Measurements from ENCODE around the gene AKR7A2.
"Not testable (repeated sequence)": the region's sequence is repeated elsewhere in the genome, so short reads cannot be mapped to it uniquely, and the experiment has no call there.

Gene AKR7A2

DNA sequence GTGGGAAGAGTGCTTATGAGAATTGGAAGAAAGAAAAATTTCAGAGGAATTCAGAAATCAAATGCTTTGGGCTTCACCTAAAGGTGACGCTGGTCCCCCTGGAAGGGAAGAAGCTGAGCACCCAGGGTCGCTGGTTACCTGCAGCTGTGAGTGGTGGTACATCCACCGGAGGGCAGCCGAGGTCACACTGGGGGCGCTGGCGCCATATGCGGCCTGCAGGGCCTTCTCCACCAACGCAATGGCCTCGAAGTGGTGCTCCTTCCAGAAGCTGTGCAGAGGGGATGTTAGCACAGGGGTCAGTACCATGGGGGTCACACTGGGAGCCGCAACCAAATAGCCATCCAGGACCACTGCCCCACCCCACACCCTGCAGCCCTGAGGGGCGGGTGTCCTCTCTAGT lies 6.1 kb downstream of the AKR7A2 start:
- no peak for DNase-seq (ENCODE audit: low spot score)
- CTCF ChIA-PET = no interaction called here
- TF ChIP-seq CTCF (conservative IDR thresholded peaks at IDR 0.05; ENCODE audit: low read depth) = no peak
- POLR2A ChIA-PET (ENCODE audit: low non-redundant PET) = no interaction called here
- no peak overlapping the region for H3K27ac ChIP-seq

GRCh38 chr1:19304081-19304480 lies 7.9 kb downstream of the AKR7A2 start:
- H3K27ac ChIP-seq; DNase-seq (ENCODE audit: low spot score): not testable (repeated sequence)
- ChIA-PET POLR2A (ENCODE audit: low non-redundant PET) (interaction anchor here (0.6 kb wide), 1 partner anchor 1123 kb away, joined by 3 read pairs; no protein-coding TSS in a partner anchor), CTCF (interaction anchor here (0.6 kb wide), 1 partner anchor 195 kb away, joined by 3 read pairs; no protein-coding TSS in a partner anchor)

DNA sequence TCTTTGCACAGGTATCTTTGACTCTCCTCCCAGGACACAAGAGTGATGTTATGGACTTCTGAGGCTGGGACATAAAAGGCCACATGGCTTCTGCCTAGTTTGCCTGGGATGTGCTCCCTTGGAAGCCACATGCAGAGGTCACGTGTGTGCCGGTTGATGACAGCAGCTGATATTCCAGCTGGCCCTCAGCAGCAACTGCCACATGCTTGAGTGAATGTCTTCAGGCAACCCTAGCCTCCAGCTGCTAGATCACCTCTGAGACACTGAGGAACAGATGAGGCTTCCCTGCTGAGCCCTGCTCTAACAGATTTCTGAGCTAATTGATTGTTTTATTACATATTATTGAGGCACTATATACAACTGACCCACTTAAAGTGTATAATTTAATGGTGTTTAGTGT lies 11.7 kb downstream of the AKR7A2 start:
- DNase-seq (ENCODE audit: low spot score) = no peak
- POLR2A ChIA-PET (ENCODE audit: low non-redundant PET) = no interaction called here
- no peak overlapping the region for H3K27ac ChIP-seq
- no peak for TF ChIP-seq CTCF (conservative IDR thresholded peaks at IDR 0.05; ENCODE audit: low read depth)
- CTCF ChIA-PET = no interaction called here

GRCh38 chr1:19294638-19295037 lies 17.3 kb downstream of the AKR7A2 start:
- DNase-seq (ENCODE audit: low spot score) = no peak
- no peak for TF ChIP-seq CTCF (conservative IDR thresholded peaks at IDR 0.05; ENCODE audit: low read depth)
- no peak overlapping the region for H3K27ac ChIP-seq
- ChIA-PET POLR2A (ENCODE audit: low non-redundant PET) (no interaction called here), CTCF (interaction anchor here (1.2 kb wide), 1 partner anchor 10 kb away, joined by 4 read pairs; no protein-coding TSS in a partner anchor)

GRCh38 chr1:19289244-19289643 lies 22.7 kb downstream of the AKR7A2 start:
- TF ChIP-seq CTCF (conservative IDR thresholded peaks at IDR 0.05; ENCODE audit: low read depth) = no peak
- CTCF ChIA-PET = interaction anchor here (0.6 kb wide), 1 partner anchor 362 kb away, joined by 3 read pairs; no protein-coding TSS in a partner anchor
- POLR2A ChIA-PET (ENCODE audit: low non-redundant PET) = interaction anchor here (0.7 kb wide), 1 partner anchor 23 kb away, joined by 3 read pairs; the partner anchor contains the start of genes AKR7A2 and SLC66A1
- H3K27ac ChIP-seq = no peak overlapping the region
- DNase-seq (ENCODE audit: low spot score) = no peak

GRCh38 chr1:19288324-19289241 lies 23.4 kb downstream of the AKR7A2 start, which contains the start of gene AKR7A3:
Gene AKR7A3 (minus strand): TSS chr1:19288770. CDS start chr1:19288709, 61 bp downstream.
- POLR2A ChIA-PET (ENCODE audit: low non-redundant PET); H3K27ac ChIP-seq: not testable (repeated sequence)
- CTCF ChIA-PET = interaction anchor here (0.6 kb wide), 1 partner anchor 293 kb away, joined by 3 read pairs; no protein-coding TSS in a partner anchor
- DNase-seq (ENCODE audit: low spot score) = peak; percentile 52

GRCh38 chr1:19287436-19288185 lies 24.3 kb downstream of the AKR7A2 start:
- H3K27ac ChIP-seq = no peak overlapping the region
- no peak for DNase-seq (ENCODE audit: low spot score)
- ChIA-PET CTCF (interaction anchor here (0.7 kb wide), 1 partner anchor 560 kb away, joined by 3 read pairs; no protein-coding TSS in a partner anchor), POLR2A (ENCODE audit: low non-redundant PET) (no interaction called here)
- no peak for TF ChIP-seq CTCF (conservative IDR thresholded peaks at IDR 0.05; ENCODE audit: low read depth)

- H3K27ac ChIP-seq; POLR2A ChIA-PET (ENCODE audit: low non-redundant PET); DNase-seq (ENCODE audit: low spot score); CTCF ChIA-PET: not testable (repeated sequence)
These were observed 26.1 kb downstream of the AKR7A2 start for GRCh38 chr1:19285807-19286206.

DNA sequence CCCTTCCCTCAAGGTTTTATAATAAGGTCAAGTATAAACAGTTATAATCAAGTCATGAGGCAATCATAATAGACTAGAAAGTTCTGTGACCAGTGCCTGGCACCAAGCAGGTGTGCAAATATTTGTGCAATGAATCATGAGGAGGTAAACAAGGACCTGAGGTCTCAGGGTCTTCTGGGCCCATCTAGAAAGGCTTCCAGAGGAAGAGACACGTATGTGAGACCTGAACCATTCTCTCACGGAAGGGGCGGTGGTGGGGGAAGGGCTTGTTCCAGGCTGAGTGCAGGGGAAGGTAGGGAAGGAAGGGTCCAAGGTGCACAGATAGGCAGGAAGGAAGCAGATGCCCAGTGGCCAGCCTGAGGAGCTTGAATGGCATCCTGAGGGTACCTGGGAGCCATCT lies 26.6 kb downstream of the AKR7A2 start:
- H3K27ac ChIP-seq; POLR2A ChIA-PET (ENCODE audit: low non-redundant PET); DNase-seq (ENCODE audit: low spot score): not testable (repeated sequence)
- CTCF ChIA-PET = interaction anchor here (1.1 kb wide), 1 partner anchor 365 kb away, joined by 6 read pairs; no protein-coding TSS in a partner anchor
